GM19397 (cell line): Measurements from ENCODE around the gene C11orf71.
A peak's percentile ranks its signal among the peaks of the same experiment; 100 is the strongest.

Experiments used
- ATAC-seq: cut with Tn5 transposase; IDR thresholded peaks from one replicate; pipeline ENCODE4 v1.9.1; 2021; ENCODE audit warnings: mild to moderate bottlenecking, moderate library complexity; ENCODE audit not compliant: unreplicated experiment

C11orf71 gene

GRCh38 chr11:114400915-114401223 lies 558 bp upstream of the C11orf71 start:
- ATAC-seq: no peak

- peak; percentile 12 for ATAC-seq
Measured at GRCh38 chr11:114399490-114400215, 658 bp downstream of the C11orf71 start.

GRCh38 chr11:114398303-114398920 lies 1.9 kb downstream of the C11orf71 start:
- no peak for ATAC-seq

GRCh38 chr11:114397349-114397982 lies 2.8 kb downstream of the C11orf71 start:
- ATAC-seq: no peak

- no peak for ATAC-seq
Measured at GRCh38 chr11:114396916-114397315, 3.4 kb downstream of the C11orf71 start.

GRCh38 chr11:114395736-114396135 lies 4.6 kb downstream of the C11orf71 start:
- ATAC-seq: no peak

- ATAC-seq: no peak
Measured at GRCh38 chr11:114392735-114393667, 7.3 kb downstream of the C11orf71 start.

- no peak for ATAC-seq
Measured at GRCh38 chr11:114386545-114386944, 13.8 kb downstream of the C11orf71 start.

GRCh38 chr11:114386131-114386530 lies 14.2 kb downstream of the C11orf71 start:
- no peak for ATAC-seq

- ATAC-seq: no peak
Measured at GRCh38 chr11:114384487-114384886, 15.8 kb downstream of the C11orf71 start.

GRCh38 chr11:114382509-114382908 lies 17.8 kb downstream of the C11orf71 start:
- no peak for ATAC-seq

- no peak for ATAC-seq
Measured at GRCh38 chr11:114379394-114380069, 20.8 kb downstream of the C11orf71 start.

GRCh38 chr11:114377612-114378267 lies 22.6 kb downstream of the C11orf71 start:
- no peak for ATAC-seq

- ATAC-seq: no peak
Measured at GRCh38 chr11:114375052-114375451, 25.3 kb downstream of the C11orf71 start.

GRCh38 chr11:114368918-114369680 lies 31.2 kb downstream of the C11orf71 start:
- no peak for ATAC-seq

- no peak for ATAC-seq
Measured at GRCh38 chr11:114367244-114367957, 32.9 kb downstream of the C11orf71 start.

- no peak for ATAC-seq
Measured at GRCh38 chr11:114366331-114367243, 33.7 kb downstream of the C11orf71 start.

GRCh38 chr11:114362958-114363357 lies 37.4 kb downstream of the C11orf71 start:
- ATAC-seq: no peak
